Measurements from ENCODE around the gene OR52K2. TPM values are rescaled to one million over a fixed set of nuclear protein-coding genes. Genes with fewer than 3 reads are reported as not detected.
A peak's percentile ranks its signal among the peaks of the same experiment; 100 is the strongest.
"Not testable (repeated sequence)": the region's sequence is repeated elsewhere in the genome, so short reads cannot be mapped to it uniquely, and the experiment has no call there.

Gene OR52K2
- total RNA-seq, 2 donors from 2014 or later: not detected

DNA sequence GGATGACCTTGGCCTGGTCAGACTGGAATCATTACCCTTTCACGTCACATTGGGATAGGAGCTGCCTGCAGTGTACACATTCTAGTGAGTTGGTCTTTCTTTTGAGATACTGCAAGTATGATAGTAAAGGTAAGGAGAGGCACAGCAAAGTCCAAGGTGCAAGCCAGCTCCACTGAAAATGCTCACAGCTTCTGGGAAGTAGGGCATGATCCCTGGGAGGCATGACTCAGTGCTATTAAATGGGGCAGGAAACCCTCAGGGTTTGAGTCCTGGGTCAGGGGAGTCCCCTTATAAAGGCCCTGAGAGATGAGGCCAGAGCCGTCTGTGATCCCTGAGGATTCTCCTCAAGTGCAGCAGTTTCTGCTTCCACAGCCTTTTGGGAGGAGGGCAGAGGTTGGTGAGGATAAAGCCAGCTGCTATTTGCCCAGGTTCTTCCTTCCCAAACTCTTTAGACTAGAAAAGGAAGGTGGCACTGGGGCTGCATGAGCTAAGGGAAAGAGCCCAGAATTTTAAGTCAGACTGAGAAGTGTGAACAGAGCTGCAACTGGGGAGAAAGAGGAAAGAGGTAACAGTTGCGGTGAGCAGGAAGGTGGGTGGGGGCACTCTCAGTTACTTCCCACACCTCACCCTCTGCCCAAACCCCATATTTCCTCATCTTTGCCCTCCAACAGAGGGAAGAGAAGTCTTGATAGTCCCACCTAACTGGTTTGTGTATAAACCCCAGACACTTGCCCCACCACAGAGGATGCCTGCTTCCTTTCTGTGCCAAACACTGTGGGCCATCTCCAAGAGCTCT, 18.9 kb downstream of the OR52K2 start:
- DNase-seq: no peak
- intact Hi-C loops (cut with DNase I, micrococcal nuclease): no loop called here
- peak; percentile 46 for ATAC-seq

- no peak for ATAC-seq
- intact Hi-C loops (cut with DNase I, micrococcal nuclease): no loop called here
Observed at GRCh38 chr11:4479644-4480043, 30.5 kb downstream of the OR52K2 start.

DNA sequence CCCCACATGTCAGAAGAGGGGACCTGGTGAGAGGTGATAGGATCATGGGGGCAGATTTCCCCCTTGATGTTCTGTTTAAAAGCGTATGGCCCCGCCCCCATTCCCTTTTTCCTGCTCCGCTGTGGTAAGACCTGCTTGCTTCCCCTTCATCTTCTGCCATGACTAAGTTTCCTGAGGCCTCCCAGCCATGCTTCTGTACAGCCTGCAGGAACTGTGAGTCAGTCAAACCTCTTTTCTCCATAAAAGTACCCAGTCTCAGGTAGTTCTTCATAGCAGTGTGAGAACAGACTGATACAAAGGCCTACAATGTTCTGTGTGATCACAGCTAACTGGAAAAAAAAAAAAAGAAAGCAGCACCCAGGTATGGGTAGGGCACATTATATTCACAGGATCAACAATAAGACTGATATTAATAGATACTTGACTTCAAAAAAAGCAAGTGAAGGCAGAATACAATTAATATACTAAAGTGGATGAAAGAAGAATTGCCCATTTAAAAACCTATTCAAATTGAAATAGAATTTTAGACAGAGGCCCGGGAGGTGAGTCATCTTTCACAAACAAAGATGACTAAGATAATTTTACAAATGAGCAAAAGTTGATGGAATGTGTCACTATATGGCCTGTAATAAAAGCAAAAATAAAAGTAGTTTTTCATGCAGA, 31.6 kb downstream of the OR52K2 start:
- intact Hi-C loops (cut with DNase I, micrococcal nuclease): no loop called here
- no peak for DNase-seq
- no peak for ATAC-seq

More at GRCh38 chr11:4479644-4480043, 30.5 kb downstream of the OR52K2 start:
- DNase-seq: no peak

GRCh38 chr11:4481240-4481582, 32.1 kb downstream of the OR52K2 start:
- intact Hi-C loops (cut with DNase I, micrococcal nuclease): no loop called here
- DNase-seq (no peak), ATAC-seq (no peak)

DNA sequence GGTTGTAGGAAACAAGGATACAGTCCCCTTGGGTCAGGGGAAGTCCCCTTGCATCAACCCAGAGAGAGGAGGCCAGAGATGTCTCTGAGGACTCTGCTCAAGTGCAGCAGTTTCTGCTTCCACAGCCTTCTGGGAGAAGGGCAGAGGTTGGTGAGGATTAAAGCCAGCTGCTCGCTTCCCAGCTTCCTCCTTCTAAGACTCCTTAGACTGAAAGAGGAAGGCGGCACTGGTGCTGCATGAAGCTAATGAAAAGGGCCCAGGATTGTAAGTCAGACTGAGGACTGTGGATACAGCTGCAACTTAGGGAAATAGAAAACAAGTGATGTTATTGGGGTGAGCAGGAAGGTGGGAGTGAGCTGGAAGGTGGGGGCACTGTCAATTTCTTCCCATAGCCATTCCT, 33.4 kb downstream of the OR52K2 start, which contains the start of gene OR52K1:
Gene OR52K1, plus strand, starts transcription at position 202 of the 400 bp plus-strand sequence. CDS start 6,255 bp downstream, outside the sequence.
- ATAC-seq (no peak), DNase-seq (no peak)
- intact Hi-C loops (cut with DNase I, micrococcal nuclease): no loop called here

GRCh38 chr11:4484310-4484709, 35.2 kb downstream of the OR52K2 start:
- intact Hi-C loops (cut with DNase I, micrococcal nuclease): no loop called here
- no peak for DNase-seq
- ATAC-seq: no peak

DNA sequence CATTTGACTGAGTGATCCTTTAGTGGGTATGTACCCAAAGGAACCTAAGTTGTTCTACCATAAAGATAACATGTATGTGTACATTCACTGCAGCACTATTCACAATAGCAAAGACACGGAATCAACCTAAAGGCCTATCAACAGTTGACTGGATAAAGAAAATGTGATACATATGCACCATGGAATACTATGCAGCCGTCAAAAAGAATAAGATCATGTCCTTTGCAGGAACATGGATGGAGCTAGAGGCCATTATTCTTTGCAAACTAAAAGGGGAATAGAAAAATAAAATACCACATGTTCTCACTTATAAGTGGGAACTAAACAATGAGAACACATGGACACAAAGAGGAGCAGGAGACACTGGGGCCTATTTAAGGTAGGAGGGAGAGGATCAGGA, 42.3 kb downstream of the OR52K2 start:
- DNase-seq; intact Hi-C loops (cut with DNase I, micrococcal nuclease); ATAC-seq: not testable (repeated sequence)

- intact Hi-C loops (cut with DNase I, micrococcal nuclease): loop anchor here in 1 of 2 donors (2.0 kb wide), 1 partner anchor 303 kb away; no protein-coding TSS in a partner anchor
- ATAC-seq: no peak
- no peak for DNase-seq
Observed at GRCh38 chr11:4491878-4492606, 42.9 kb downstream of the OR52K2 start.

DNA sequence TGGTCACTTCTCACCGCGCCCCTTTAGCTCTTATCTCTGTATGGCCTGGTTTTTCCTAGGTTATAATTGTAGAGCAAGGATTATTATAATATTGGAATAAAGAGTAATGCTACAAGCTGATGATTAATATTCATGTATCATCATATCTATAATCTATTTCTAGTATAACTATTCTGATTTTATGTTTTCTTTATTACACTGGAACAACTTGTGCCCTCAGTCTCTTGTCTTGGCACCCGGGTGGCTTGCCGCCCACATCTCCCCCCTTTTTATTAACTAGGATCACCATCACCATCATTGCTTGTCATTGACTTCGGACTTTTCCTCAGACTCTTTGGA, 44.4 kb downstream of the OR52K2 start:
- intact Hi-C loops (cut with DNase I, micrococcal nuclease): loop anchor here in 1 of 2 donors (2.0 kb wide), 1 partner anchor 305 kb away; no protein-coding TSS in a partner anchor
- ATAC-seq (no peak), DNase-seq (no peak)

DNA sequence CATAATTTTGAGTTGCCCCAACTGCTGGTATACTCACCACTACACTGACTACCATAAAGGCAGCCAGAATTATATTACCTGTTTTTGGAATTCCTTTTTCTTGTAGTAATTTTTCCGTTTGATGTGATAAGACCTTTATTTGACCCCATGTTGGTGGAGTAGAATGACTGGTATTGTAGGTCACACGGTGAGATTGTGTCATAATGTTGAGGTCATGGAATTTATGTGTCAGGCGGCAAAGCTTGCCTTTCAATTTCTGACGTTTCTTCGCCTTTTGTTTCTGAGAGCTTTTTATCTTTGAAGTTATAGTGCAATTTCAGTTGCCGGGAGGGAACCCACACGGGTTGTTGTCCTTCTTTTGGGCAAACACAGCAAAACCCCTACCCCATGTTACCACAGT, 46.4 kb downstream of the OR52K2 start:
- no peak for DNase-seq
- intact Hi-C loops (cut with DNase I, micrococcal nuclease): no loop called here
- no peak for ATAC-seq

- intact Hi-C loops (cut with DNase I, micrococcal nuclease): no loop called here
Observed at GRCh38 chr11:4495986-4496385, 46.9 kb downstream of the OR52K2 start.

GRCh38 chr11:4496557-4497248, 47.6 kb downstream of the OR52K2 start:
- no peak for DNase-seq
- intact Hi-C loops (cut with DNase I, micrococcal nuclease): no loop called here
- ATAC-seq: no peak

More at GRCh38 chr11:4495986-4496385, 46.9 kb downstream of the OR52K2 start:
- ATAC-seq (no peak), DNase-seq (no peak)

Other genes with a start within 250 kb of the OR52K2 start
- not detected for gene OR52B4, start 80.9 kb upstream of the OR52K2 start, total RNA-seq
- 10 to 100 TPM; 25.2 to 26.3 TPM for gene TRIM21, start 55.6 kb upstream of the OR52K2 start, total RNA-seq
- gene OR52K1, start 33.4 kb downstream of the OR52K2 start, total RNA-seq: not detected
- not detected for gene OR52M1, start 95.9 kb downstream of the OR52K2 start, total RNA-seq
- gene OR52I2, start 132.4 kb downstream of the OR52K2 start, total RNA-seq: not detected
- not detected for gene OR52I1, start 144.7 kb downstream of the OR52K2 start, total RNA-seq
- gene TRIM68, start 158.9 kb downstream of the OR52K2 start, total RNA-seq: 10 to 100 TPM; 17.6 to 18.6 TPM
- gene OR51D1, start 188.2 kb downstream of the OR52K2 start, total RNA-seq: not detected
- gene OR51E1, start 194.7 kb downstream of the OR52K2 start, total RNA-seq: 1 to 10 TPM in 1 of 2 donors, under 1 TPM in 1; 0.64 to 1.3 TPM
- gene OR51E2, start 248.6 kb downstream of the OR52K2 start, total RNA-seq: under 1 TPM; 0.18 to 0.84 TPM